ENCODE results near the gene MME. TPM values are rescaled to one million over a fixed set of nuclear protein-coding genes. Genes with fewer than 3 reads are reported as not detected.

MME gene
- total RNA-seq, 1 donor from 2014 or later: 2.8 TPM

DNA sequence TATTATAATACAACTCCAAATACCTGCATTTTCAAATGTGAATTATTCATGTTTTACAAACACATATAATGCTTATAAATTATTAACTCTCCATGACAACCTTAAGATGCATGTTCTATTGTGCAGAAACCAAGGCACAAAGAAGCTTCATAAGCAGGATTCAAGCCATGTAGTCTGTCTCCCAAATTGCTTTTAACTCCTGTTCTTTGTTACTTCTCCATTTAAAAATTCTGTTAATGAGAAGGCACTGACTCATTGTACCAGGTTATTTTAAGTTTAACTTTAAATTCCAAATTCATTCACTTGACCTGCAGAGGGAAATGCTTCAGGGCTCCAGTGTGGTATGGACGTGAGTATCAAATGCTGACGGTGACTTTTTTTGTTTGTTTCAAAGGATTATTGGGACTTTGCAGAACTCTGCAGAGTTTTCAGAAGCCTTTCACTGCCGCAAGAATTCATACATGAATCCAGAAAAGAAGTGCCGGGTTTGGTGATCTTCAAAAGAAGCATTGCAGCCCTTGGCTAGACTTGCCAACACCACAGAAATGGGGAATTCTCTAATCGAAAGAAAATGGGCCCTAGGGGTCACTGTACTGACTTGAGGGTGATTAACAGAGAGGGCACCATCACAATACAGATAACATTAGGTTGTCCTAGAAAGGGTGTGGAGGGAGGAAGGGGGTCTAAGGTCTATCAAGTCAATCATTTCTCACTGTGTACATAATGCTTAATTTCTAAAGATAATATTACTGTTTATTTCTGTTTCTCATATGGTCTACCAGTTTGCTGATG lies 100.0 kb downstream of the MME start:
- no peaks in the 10 kb centered on the region for H3K36me3 ChIP-seq
- H3K4me3 ChIP-seq: no peak overlapping the region
- no peaks in the 10 kb centered on the region for H3K4me1 ChIP-seq
- intact Hi-C loops (cut with micrococcal nuclease): no loop called here
- H3K27ac ChIP-seq (replicated peaks): no peak overlapping the region
- H3K9me3 ChIP-seq (replicated peaks): no peaks in the 10 kb centered on the region
- TF ChIP-seq, protein P1, sequence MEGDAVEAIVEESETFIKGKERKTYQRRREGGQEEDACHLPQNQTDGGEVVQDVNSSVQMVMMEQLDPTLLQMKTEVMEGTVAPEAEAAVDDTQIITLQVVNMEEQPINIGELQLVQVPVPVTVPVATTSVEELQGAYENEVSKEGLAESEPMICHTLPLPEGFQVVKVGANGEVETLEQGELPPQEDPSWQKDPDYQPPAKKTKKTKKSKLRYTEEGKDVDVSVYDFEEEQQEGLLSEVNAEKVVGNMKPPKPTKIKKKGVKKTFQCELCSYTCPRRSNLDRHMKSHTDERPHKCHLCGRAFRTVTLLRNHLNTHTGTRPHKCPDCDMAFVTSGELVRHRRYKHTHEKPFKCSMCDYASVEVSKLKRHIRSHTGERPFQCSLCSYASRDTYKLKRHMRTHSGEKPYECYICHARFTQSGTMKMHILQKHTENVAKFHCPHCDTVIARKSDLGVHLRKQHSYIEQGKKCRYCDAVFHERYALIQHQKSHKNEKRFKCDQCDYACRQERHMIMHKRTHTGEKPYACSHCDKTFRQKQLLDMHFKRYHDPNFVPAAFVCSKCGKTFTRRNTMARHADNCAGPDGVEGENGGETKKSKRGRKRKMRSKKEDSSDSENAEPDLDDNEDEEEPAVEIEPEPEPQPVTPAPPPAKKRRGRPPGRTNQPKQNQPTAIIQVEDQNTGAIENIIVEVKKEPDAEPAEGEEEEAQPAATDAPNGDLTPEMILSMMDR (IDR thresholded peaks at IDR 0.05; ENCODE audit: borderline replicate concordance): no peak
- no peaks in the 10 kb centered on the region for H3K27me3 ChIP-seq (ENCODE audit: low read depth)
- no peak for DNase-seq

DNA sequence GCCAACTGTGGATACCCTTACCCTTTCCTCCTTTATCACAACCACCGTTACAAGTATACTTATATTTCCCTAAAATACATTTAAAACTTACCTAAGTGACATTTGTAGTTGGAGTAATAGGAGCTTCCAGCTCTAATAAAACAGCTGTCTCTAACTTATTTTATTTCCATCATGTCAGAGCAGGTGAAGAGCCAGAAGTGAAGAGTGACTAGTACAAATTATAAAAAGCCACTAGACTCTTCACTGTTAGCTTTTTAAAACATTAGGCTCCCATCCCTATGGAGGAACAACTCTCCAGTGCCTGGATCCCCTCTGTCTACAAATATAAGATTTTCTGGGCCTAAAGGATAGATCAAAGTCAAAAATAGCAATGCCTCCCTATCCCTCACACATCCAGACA lies 102.3 kb downstream of the MME start:
- Histone ChIP-seq H3K9me3 (replicated peaks) (no peaks in the 10 kb centered on the region), H3K4me3 (no peak overlapping the region), H3K36me3 (no peaks in the 10 kb centered on the region), H3K4me1 (no peaks in the 10 kb centered on the region), H3K27ac (replicated peaks) (no peak overlapping the region), H3K27me3 (ENCODE audit: low read depth) (no peaks in the 10 kb centered on the region)
- intact Hi-C loops (cut with micrococcal nuclease): no loop called here
- no peak for DNase-seq
- TF ChIP-seq, protein P1 (IDR thresholded peaks at IDR 0.05; ENCODE audit: borderline replicate concordance): no peak

DNA sequence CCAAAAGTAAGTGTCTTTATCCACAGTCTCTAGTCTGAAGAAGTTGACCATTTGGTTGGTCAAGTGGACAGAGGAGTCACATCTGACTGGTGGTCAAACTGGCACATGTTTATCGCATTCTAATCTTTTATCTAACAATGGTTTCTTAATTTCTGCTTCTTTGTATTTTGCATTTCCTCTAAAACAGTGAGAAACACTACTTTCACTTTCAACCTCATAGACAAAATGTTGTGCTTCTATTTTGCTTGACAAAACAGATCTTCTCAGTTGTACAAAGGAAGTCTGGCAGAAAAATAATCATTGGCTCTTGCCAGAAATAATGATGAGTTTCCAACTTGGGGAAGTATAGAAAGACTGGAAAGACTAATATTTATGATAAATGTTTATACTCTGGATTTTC lies 103.9 kb downstream of the MME start:
- H3K27me3 ChIP-seq (ENCODE audit: low read depth): no peaks in the 10 kb centered on the region
- TF ChIP-seq, protein P1 (IDR thresholded peaks at IDR 0.05; ENCODE audit: borderline replicate concordance): no peak
- no peak overlapping the region for H3K4me3 ChIP-seq
- no peaks in the 10 kb centered on the region for H3K4me1 ChIP-seq
- no peaks in the 10 kb centered on the region for H3K9me3 ChIP-seq (replicated peaks)
- intact Hi-C loops (cut with micrococcal nuclease): no loop called here
- no peak for DNase-seq
- H3K36me3 ChIP-seq: no peaks in the 10 kb centered on the region
- peak overlapping the region; percentile 41 for H3K27ac ChIP-seq (replicated peaks)

DNA sequence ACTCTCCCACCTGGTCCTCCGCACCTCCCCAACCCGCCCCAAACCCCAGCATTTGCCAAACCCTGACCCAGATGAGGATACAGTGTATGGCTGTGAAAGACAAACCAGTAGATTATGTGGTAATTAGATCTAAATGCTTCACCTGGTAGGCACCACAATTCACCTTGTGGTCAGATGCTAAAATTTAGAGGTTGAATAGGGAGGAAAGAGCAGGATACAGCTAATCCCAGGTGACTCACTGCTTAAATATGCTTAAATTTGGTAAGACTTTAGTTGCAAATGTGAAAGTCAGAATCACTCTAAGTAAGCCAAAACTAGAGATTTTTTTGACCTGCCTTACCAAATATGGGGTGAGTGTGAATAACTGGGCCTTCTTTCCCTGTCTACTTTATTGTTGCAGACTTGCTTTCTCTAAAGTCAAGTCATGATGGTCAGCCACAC lies 105.5 kb downstream of the MME start:
- no peak overlapping the region for H3K27ac ChIP-seq (replicated peaks)
- intact Hi-C loops (cut with micrococcal nuclease): no loop called here
- no peaks in the 10 kb centered on the region for H3K9me3 ChIP-seq (replicated peaks)
- H3K27me3 ChIP-seq (ENCODE audit: low read depth): no peaks in the 10 kb centered on the region
- no peaks in the 10 kb centered on the region for H3K4me1 ChIP-seq
- no peak overlapping the region for H3K4me3 ChIP-seq
- no peak for DNase-seq
- TF ChIP-seq, protein P1 (IDR thresholded peaks at IDR 0.05; ENCODE audit: borderline replicate concordance): no peak
- H3K36me3 ChIP-seq: no peaks in the 10 kb centered on the region

DNA sequence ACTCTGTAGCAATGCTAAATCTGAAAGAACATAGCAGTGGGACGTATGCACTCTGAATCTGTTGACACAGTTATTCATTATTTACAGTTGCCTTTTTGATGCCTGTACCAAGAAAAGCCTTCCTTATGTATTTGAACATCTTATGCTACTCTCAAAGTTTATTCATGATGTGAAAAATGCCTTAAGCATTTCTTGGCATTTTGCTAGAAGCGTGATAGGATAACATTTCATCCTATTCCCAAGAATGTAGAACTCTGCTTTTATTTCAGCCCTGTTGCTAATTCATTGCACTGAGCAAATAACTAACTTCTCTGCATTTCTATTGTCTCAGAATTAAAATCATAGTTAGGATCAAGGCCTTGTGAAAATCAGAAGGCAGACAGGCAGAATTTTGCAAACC lies 107.9 kb downstream of the MME start:
- Histone ChIP-seq H3K4me3 (no peak overlapping the region), H3K9me3 (replicated peaks) (no peaks in the 10 kb centered on the region), H3K4me1 (no peaks in the 10 kb centered on the region), H3K36me3 (no peaks in the 10 kb centered on the region), H3K27ac (replicated peaks) (no peak overlapping the region), H3K27me3 (ENCODE audit: low read depth) (no peaks in the 10 kb centered on the region)
- DNase-seq: no peak
- intact Hi-C loops (cut with micrococcal nuclease): no loop called here
- TF ChIP-seq, protein P1 (IDR thresholded peaks at IDR 0.05; ENCODE audit: borderline replicate concordance): no peak

All from left ventricle myocardium inferior (tissue), 1 donor.